ENCODE data around the gene NDP.

NDP gene, protein sequence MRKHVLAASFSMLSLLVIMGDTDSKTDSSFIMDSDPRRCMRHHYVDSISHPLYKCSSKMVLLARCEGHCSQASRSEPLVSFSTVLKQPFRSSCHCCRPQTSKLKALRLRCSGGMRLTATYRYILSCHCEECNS

GRCh38 chrX:43973249-43974099, at the start of gene NDP:
Gene NDP, minus strand, starts transcription at chrX:43973390. Its CDS starts 14,745 bp downstream, at chrX:43958645.
- POLR2A ChIA-PET: no interaction called here
- CTCF ChIA-PET: interaction anchor here (0.6 kb wide), 1 partner anchor 125 kb away, joined by 3 read pairs; no protein-coding TSS in a partner anchor
- H3K4me1 ChIP-seq (ENCODE audit: control insufficient read depth, insufficient read depth, low read length): no peaks in the 10 kb centered on the region
- H3K36me3 ChIP-seq (ENCODE audit: control insufficient read depth in 2 of 2, insufficient read depth in 1 of 2, low read length in 2 of 2): no peaks in the 10 kb centered on the region
- H3K9me3 ChIP-seq (ENCODE audit: control insufficient read depth, insufficient read depth, low read depth, low read length): no peaks in the 10 kb centered on the region
- H3K27ac ChIP-seq (ENCODE audit: extremely low read depth, low read depth, low read length): no peak within 1 kb of the TSS
- peak within 1 kb of the TSS; percentile 16 for H3K4me3 ChIP-seq (ENCODE audit: low read depth, low read length)
- TF ChIP-seq FEZF1 (tag by site-specific recombination; IDR thresholded peaks at IDR 0.05) (no peak), KLF10 (tag by site-specific recombination; IDR thresholded peaks at IDR 0.05) (no peak), ZNF274 (IDR thresholded peaks at IDR 0.05; ENCODE audit: low read length) (no peak), ZNF274 (tag by site-specific recombination; IDR thresholded peaks at IDR 0.05; ENCODE audit: borderline replicate concordance) (no peak), ZNF701 (tag by site-specific recombination; IDR thresholded peaks at IDR 0.05) (no peak), ZNF596 (tag by site-specific recombination; IDR thresholded peaks at IDR 0.05) (peak; percentile 88), ZNF10 (tag by site-specific recombination; IDR thresholded peaks at IDR 0.05) (no peak), ZFP69B (tag by site-specific recombination; IDR thresholded peaks at IDR 0.05) (no peak), ZNF704 (tag by site-specific recombination; IDR thresholded peaks at IDR 0.05) (no peak), ZSCAN18 (tag by site-specific recombination; IDR thresholded peaks at IDR 0.05) (no peak), ZSCAN4 (tag by site-specific recombination; IDR thresholded peaks at IDR 0.05) (no peak), ZNF366 (tag by site-specific recombination; conservative IDR thresholded peaks at IDR 0.05) (0 out of 2 replicates have a peak, but pooled peaks have one; percentile 14), ZBTB10 (tag by site-specific recombination; IDR thresholded peaks at IDR 0.05) (no peak), ZNF623 (tag by site-specific recombination; IDR thresholded peaks at IDR 0.05) (no peak), ZNF114 (tag by site-specific recombination; IDR thresholded peaks at IDR 0.05) (no peak), ZNF513 (tag by site-specific recombination; IDR thresholded peaks at IDR 0.05) (no peak), ZNF169 (tag by site-specific recombination; IDR thresholded peaks at IDR 0.05) (no peak), ZSCAN30 (tag by site-specific recombination; IDR thresholded peaks at IDR 0.05) (no peak)
- TF ChIP-seq, protein P1, sequence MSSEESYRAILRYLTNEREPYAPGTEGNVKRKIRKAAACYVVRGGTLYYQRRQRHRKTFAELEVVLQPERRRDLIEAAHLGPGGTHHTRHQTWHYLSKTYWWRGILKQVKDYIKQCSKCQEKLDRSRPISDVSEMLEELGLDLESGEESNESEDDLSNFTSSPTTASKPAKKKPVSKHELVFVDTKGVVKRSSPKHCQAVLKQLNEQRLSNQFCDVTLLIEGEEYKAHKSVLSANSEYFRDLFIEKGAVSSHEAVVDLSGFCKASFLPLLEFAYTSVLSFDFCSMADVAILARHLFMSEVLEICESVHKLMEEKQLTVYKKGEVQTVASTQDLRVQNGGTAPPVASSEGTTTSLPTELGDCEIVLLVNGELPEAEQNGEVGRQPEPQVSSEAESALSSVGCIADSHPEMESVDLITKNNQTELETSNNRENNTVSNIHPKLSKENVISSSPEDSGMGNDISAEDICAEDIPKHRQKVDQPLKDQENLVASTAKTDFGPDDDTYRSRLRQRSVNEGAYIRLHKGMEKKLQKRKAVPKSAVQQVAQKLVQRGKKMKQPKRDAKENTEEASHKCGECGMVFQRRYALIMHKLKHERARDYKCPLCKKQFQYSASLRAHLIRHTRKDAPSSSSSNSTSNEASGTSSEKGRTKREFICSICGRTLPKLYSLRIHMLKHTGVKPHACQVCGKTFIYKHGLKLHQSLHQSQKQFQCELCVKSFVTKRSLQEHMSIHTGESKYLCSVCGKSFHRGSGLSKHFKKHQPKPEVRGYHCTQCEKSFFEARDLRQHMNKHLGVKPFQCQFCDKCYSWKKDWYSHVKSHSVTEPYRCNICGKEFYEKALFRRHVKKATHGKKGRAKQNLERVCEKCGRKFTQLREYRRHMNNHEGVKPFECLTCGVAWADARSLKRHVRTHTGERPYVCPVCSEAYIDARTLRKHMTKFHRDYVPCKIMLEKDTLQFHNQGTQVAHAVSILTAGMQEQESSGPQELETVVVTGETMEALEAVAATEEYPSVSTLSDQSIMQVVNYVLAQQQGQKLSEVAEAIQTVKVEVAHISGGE (tag by site-specific recombination; conservative IDR thresholded peaks at IDR 0.05; ENCODE audit: low read depth): no peak; the same call in 1 of the 2 replicates
- TF ChIP-seq, protein P2, sequence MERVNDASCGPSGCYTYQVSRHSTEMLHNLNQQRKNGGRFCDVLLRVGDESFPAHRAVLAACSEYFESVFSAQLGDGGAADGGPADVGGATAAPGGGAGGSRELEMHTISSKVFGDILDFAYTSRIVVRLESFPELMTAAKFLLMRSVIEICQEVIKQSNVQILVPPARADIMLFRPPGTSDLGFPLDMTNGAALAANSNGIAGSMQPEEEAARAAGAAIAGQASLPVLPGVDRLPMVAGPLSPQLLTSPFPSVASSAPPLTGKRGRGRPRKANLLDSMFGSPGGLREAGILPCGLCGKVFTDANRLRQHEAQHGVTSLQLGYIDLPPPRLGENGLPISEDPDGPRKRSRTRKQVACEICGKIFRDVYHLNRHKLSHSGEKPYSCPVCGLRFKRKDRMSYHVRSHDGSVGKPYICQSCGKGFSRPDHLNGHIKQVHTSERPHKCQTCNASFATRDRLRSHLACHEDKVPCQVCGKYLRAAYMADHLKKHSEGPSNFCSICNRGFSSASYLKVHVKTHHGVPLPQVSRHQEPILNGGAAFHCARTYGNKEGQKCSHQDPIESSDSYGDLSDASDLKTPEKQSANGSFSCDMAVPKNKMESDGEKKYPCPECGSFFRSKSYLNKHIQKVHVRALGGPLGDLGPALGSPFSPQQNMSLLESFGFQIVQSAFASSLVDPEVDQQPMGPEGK (tag by site-specific recombination; IDR thresholded peaks at IDR 0.05): no peak
